ENCODE results near the gene ZNF304. TPM values are rescaled to one million over a fixed set of nuclear protein-coding genes. Genes with fewer than 3 reads are reported as not detected.

The ZNF304 gene
- total and polyA plus RNA-seq, 2 experiments from 2014 or later: 3.5 to 12.4 TPM

DNA sequence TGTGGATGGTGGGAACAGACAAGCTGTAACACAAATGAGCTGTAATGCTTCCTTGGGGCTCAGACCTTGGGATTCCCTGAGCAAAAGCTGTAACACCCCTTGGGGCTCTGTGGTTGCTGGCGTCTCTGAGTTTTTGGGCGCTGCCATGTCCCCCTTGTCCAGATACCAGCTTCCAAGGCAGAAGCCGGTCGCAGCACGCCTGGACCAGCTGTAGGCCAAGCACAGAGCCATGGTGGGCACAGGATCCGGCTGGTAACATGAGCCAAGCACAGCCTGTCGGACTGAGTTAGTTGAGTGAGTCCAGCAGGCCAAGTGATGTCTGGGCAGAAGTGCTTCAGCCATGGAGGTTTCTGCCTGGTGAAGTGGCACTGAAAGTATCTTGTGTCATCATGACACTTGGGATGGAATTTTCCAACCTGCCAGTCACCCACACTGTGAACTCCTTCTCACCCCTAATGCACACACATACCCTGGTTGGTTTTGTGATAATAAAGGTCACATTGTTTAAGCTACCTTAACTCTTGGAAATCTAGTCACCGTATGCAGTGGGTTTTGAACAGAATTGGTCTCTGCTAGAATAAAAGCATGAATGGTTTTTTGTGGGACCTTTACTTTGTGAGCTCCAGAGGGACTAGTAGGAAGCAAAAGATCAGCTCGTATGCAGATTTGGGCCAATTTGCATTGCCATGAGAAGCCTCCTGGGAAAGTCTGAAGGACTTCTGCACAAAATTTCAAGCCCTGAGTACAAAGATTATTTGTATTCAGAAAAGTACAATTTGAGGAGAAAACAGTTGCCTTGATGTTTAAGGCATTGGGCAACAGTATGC is 52.9 kb downstream of the ZNF304 start:
- no peaks in the 10 kb centered on the region for H3K4me1 ChIP-seq (ENCODE audit: insufficient read depth)
- no peaks in the 10 kb centered on the region for H3K27me3 ChIP-seq (ENCODE audit: insufficient read depth)
- no peak overlapping the region for H3K4me2 ChIP-seq
- no peak overlapping the region for H3K4me3 ChIP-seq
- Mint-ChIP-seq H3K27me3 (ENCODE audit: insufficient read depth, low read depth, poor library complexity) (peaks cover 8% of the 10 kb centered on the region), H3K27ac (no peak overlapping the region), H3K9me3 (peaks cover 20% of the 10 kb centered on the region), H3K36me3 (ENCODE audit: low read depth) (peaks cover 26% of the 10 kb centered on the region), H3K4me1 (no peaks in the 10 kb centered on the region), H3K4me3 (no peak overlapping the region)
- no peak for ATAC-seq
- no peaks in the 10 kb centered on the region for H3K79me2 ChIP-seq (replicated peaks; ENCODE audit: insufficient read depth)
- H3K27ac ChIP-seq (ENCODE audit: low read depth): no peak overlapping the region
- H4K20me1 ChIP-seq (replicated peaks; ENCODE audit: insufficient read depth): no peaks in the 10 kb centered on the region
- TF ChIP-seq ZNF331 (CRISPR knock-in tag; IDR thresholded peaks at IDR 0.05; ENCODE audit: low read depth) (no peak), EZH2phosphoT487 (IDR thresholded peaks at IDR 0.05; ENCODE audit: unreplicated experiment) (no peak), CREB1 (CRISPR knock-in tag; IDR thresholded peaks at IDR 0.05; ENCODE audit: low read depth) (no peak), NANOG (IDR thresholded peaks at IDR 0.05; ENCODE audit: borderline replicate concordance) (no peak), JUNB (IDR thresholded peaks at IDR 0.05; ENCODE audit: unreplicated experiment) (no peak), STAT1 (IDR thresholded peaks at IDR 0.05; ENCODE audit: unreplicated experiment) (no peak), POLR2AphosphoS5 (IDR thresholded peaks at IDR 0.05; ENCODE audit: low read depth) (no peak), EZH2 (IDR thresholded peaks at IDR 0.05; ENCODE audit: low read depth, unreplicated experiment) (no peak)
- TF ChIP-seq, protein P1, sequence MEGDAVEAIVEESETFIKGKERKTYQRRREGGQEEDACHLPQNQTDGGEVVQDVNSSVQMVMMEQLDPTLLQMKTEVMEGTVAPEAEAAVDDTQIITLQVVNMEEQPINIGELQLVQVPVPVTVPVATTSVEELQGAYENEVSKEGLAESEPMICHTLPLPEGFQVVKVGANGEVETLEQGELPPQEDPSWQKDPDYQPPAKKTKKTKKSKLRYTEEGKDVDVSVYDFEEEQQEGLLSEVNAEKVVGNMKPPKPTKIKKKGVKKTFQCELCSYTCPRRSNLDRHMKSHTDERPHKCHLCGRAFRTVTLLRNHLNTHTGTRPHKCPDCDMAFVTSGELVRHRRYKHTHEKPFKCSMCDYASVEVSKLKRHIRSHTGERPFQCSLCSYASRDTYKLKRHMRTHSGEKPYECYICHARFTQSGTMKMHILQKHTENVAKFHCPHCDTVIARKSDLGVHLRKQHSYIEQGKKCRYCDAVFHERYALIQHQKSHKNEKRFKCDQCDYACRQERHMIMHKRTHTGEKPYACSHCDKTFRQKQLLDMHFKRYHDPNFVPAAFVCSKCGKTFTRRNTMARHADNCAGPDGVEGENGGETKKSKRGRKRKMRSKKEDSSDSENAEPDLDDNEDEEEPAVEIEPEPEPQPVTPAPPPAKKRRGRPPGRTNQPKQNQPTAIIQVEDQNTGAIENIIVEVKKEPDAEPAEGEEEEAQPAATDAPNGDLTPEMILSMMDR (conservative IDR thresholded peaks at IDR 0.05; ENCODE audit: low read depth in 2 of 2): no peak
- TF ChIP-seq, protein P2, sequence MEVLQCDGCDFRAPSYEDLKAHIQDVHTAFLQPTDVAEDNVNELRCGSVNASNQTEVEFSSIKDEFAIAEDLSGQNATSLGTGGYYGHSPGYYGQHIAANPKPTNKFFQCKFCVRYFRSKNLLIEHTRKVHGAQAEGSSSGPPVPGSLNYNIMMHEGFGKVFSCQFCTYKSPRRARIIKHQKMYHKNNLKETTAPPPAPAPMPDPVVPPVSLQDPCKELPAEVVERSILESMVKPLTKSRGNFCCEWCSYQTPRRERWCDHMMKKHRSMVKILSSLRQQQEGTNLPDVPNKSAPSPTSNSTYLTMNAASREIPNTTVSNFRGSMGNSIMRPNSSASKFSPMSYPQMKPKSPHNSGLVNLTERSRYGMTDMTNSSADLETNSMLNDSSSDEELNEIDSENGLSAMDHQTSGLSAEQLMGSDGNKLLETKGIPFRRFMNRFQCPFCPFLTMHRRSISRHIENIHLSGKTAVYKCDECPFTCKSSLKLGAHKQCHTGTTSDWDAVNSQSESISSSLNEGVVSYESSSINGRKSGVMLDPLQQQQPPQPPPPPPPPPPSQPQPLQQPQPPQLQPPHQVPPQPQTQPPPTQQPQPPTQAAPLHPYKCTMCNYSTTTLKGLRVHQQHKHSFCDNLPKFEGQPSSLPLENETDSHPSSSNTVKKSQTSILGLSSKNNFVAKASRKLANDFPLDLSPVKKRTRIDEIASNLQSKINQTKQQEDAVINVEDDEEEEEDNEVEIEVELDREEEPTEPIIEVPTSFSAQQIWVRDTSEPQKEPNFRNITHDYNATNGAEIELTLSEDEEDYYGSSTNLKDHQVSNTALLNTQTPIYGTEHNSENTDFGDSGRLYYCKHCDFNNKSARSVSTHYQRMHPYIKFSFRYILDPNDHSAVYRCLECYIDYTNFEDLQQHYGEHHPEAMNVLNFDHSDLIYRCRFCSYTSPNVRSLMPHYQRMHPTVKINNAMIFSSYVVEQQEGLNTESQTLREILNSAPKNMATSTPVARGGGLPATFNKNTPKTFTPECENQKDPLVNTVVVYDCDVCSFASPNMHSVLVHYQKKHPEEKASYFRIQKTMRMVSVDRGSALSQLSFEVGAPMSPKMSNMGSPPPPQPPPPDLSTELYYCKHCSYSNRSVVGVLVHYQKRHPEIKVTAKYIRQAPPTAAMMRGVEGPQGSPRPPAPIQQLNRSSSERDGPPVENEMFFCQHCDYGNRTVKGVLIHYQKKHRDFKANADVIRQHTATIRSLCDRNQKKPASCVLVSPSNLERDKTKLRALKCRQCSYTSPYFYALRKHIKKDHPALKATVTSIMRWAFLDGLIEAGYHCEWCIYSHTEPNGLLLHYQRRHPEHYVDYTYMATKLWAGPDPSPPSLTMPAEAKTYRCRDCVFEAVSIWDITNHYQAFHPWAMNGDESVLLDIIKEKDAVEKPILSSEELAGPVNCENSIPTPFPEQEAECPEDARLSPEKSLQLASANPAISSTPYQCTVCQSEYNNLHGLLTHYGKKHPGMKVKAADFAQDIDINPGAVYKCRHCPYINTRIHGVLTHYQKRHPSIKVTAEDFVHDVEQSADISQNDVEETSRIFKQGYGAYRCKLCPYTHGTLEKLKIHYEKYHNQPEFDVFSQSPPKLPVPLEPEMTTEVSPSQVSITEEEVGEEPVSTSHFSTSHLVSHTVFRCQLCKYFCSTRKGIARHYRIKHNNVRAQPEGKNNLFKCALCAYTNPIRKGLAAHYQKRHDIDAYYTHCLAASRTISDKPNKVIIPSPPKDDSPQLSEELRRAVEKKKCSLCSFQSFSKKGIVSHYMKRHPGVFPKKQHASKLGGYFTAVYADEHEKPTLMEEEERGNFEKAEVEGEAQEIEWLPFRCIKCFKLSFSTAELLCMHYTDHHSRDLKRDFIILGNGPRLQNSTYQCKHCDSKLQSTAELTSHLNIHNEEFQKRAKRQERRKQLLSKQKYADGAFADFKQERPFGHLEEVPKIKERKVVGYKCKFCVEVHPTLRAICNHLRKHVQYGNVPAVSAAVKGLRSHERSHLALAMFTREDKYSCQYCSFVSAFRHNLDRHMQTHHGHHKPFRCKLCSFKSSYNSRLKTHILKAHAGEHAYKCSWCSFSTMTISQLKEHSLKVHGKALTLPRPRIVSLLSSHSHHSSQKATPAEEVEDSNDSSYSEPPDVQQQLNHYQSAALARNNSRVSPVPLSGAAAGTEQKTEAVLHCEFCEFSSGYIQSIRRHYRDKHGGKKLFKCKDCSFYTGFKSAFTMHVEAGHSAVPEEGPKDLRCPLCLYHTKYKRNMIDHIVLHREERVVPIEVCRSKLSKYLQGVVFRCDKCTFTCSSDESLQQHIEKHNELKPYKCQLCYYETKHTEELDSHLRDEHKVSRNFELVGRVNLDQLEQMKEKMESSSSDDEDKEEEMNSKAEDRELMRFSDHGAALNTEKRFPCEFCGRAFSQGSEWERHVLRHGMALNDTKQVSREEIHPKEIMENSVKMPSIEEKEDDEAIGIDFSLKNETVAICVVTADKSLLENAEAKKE (CRISPR knock-in tag; IDR thresholded peaks at IDR 0.05): no peak
- TF ChIP-seq, protein P3, sequence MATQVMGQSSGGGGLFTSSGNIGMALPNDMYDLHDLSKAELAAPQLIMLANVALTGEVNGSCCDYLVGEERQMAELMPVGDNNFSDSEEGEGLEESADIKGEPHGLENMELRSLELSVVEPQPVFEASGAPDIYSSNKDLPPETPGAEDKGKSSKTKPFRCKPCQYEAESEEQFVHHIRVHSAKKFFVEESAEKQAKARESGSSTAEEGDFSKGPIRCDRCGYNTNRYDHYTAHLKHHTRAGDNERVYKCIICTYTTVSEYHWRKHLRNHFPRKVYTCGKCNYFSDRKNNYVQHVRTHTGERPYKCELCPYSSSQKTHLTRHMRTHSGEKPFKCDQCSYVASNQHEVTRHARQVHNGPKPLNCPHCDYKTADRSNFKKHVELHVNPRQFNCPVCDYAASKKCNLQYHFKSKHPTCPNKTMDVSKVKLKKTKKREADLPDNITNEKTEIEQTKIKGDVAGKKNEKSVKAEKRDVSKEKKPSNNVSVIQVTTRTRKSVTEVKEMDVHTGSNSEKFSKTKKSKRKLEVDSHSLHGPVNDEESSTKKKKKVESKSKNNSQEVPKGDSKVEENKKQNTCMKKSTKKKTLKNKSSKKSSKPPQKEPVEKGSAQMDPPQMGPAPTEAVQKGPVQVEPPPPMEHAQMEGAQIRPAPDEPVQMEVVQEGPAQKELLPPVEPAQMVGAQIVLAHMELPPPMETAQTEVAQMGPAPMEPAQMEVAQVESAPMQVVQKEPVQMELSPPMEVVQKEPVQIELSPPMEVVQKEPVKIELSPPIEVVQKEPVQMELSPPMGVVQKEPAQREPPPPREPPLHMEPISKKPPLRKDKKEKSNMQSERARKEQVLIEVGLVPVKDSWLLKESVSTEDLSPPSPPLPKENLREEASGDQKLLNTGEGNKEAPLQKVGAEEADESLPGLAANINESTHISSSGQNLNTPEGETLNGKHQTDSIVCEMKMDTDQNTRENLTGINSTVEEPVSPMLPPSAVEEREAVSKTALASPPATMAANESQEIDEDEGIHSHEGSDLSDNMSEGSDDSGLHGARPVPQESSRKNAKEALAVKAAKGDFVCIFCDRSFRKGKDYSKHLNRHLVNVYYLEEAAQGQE (IDR thresholded peaks at IDR 0.05; ENCODE audit: unreplicated experiment): no peak
- TF ChIP-seq, protein P4, sequence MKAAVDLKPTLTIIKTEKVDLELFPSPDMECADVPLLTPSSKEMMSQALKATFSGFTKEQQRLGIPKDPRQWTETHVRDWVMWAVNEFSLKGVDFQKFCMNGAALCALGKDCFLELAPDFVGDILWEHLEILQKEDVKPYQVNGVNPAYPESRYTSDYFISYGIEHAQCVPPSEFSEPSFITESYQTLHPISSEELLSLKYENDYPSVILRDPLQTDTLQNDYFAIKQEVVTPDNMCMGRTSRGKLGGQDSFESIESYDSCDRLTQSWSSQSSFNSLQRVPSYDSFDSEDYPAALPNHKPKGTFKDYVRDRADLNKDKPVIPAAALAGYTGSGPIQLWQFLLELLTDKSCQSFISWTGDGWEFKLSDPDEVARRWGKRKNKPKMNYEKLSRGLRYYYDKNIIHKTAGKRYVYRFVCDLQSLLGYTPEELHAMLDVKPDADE (IDR thresholded peaks at IDR 0.05): no peak
- no peaks in the 10 kb centered on the region for H3K9me2 ChIP-seq (ENCODE audit: insufficient read depth)
- no peaks in the 10 kb centered on the region for H3F3A ChIP-seq (replicated peaks; ENCODE audit: low read depth)
- peaks cover 3% of the 10 kb centered on the region; the same call in 1 of the 2 replicates for H3K36me3 ChIP-seq (ENCODE audit: insufficient read depth)
- no peak for DNase-seq (ENCODE audit: low spot score)
- H2AFZ ChIP-seq: no peak overlapping the region

All from GM23338 (cell line).